Duodenal mucosa (tissue), 2 donors: ENCODE measurements around the gene FAM131C.

Source experiments
- H3K27ac ChIP-seq: one replicate; pipeline ENCODE4 v1.7.0; 2013; ENCODE audit warnings: low read depth, low read length
- H3K27me3 ChIP-seq, 2 donors: one replicate each; pipeline ENCODE4 v1.7.0; 2013; ENCODE audit warnings: low read length in 2 of 2, control low read depth in 1 of 2; ENCODE audit not compliant: insufficient read depth in 2 of 2, control insufficient read depth in 1 of 2
- H3K36me3 ChIP-seq, 2 donors: one replicate each; pipeline ENCODE4 v1.7.0; 2013; ENCODE audit warnings: low read length in 2 of 2, control low read depth in 1 of 2; ENCODE audit not compliant: insufficient read depth in 2 of 2, control insufficient read depth in 1 of 2
- H3K4me1 ChIP-seq, 2 donors: one replicate each; pipeline ENCODE4 v1.7.0; 2013; ENCODE audit warnings: low read length in 2 of 2, control low read depth in 1 of 2; ENCODE audit not compliant: insufficient read depth in 2 of 2, control insufficient read depth in 1 of 2
- H3K4me3 ChIP-seq, 2 donors: one replicate each; pipeline ENCODE4 v1.7.0; 2013; ENCODE audit warnings: low read length in 2 of 2, low read depth in 1 of 2
- H3K9ac ChIP-seq, 2 donors: one replicate each; pipeline ENCODE4 v1.7.0; 2013; ENCODE audit warnings: low read length in 2 of 2, low read depth in 1 of 2
- H3K9me3 ChIP-seq, 2 donors: one replicate each; pipeline ENCODE4 v1.7.0; 2013; ENCODE audit warnings: low read length in 2 of 2, control low read depth in 1 of 2; ENCODE audit not compliant: control insufficient read depth in 1 of 2

Gene FAM131C

GRCh38 chr1:16018308-16018707 is 55.1 kb downstream of the FAM131C start:
- Histone ChIP-seq H3K36me3 (no peaks in the 10 kb centered on the region), H3K4me1 (peaks cover 6 to 12% of the 10 kb centered on the region in 2 donors), H3K4me3 (no peak overlapping the region), H3K27ac (peak overlapping the region; percentile 66), H3K9me3 (no peaks in the 10 kb centered on the region), H3K9ac (peak overlapping the region in 1 of 2 donors; percentile 33), H3K27me3 (no peaks in the 10 kb centered on the region)

- H3K9me3 ChIP-seq: no peaks in the 10 kb centered on the region
- no peak within 1 kb of the TSS for H3K4me3 ChIP-seq
- peaks cover 9 to 12% of the 10 kb centered on the region in 2 donors for H3K4me1 ChIP-seq
- H3K9ac ChIP-seq: peak within 1 kb of the TSS in 1 of 2 donors; percentile 33
- no peaks in the 10 kb centered on the region for H3K36me3 ChIP-seq
- peak within 1 kb of the TSS; percentile 66 for H3K27ac ChIP-seq
- H3K27me3 ChIP-seq: no peaks in the 10 kb centered on the region
Observed at GRCh38 chr1:16017461-16018303, 55.8 kb downstream of the FAM131C start, which contains the start of gene HSPB7. HSPB7 (minus strand) TSS chr1:16018043; CDS start chr1:16017963, 80 bp downstream.

GRCh38 chr1:16017076-16017460 is 56.4 kb downstream of the FAM131C start:
- H3K36me3 ChIP-seq: no peaks in the 10 kb centered on the region
- peak overlapping the region; percentile 66 for H3K27ac ChIP-seq
- peaks cover 12 to 18% of the 10 kb centered on the region in 2 donors for H3K4me1 ChIP-seq
- H3K9ac ChIP-seq: no peak overlapping the region
- H3K4me3 ChIP-seq: no peak overlapping the region
- H3K9me3 ChIP-seq: no peaks in the 10 kb centered on the region
- H3K27me3 ChIP-seq: no peaks in the 10 kb centered on the region

- Histone ChIP-seq H3K4me3 (no peak overlapping the region), H3K9ac (no peak overlapping the region), H3K9me3 (no peaks in the 10 kb centered on the region), H3K27me3 (no peaks in the 10 kb centered on the region), H3K4me1 (peaks cover 12 to 18% of the 10 kb centered on the region in 2 donors), H3K27ac (peak overlapping the region; percentile 20), H3K36me3 (no peaks in the 10 kb centered on the region)
Observed at GRCh38 chr1:16015960-16016901, 57.2 kb downstream of the FAM131C start.

GRCh38 chr1:16015491-16015890 is 58.0 kb downstream of the FAM131C start:
- no peaks in the 10 kb centered on the region for H3K27me3 ChIP-seq
- peak overlapping the region; percentile 20 for H3K27ac ChIP-seq
- H3K4me1 ChIP-seq: peaks cover 12 to 18% of the 10 kb centered on the region in 2 donors
- no peaks in the 10 kb centered on the region for H3K36me3 ChIP-seq
- no peak overlapping the region for H3K4me3 ChIP-seq
- H3K9ac ChIP-seq: peak overlapping the region in 1 of 2 donors; percentile 43
- no peaks in the 10 kb centered on the region for H3K9me3 ChIP-seq

- Histone ChIP-seq H3K27ac (peak overlapping the region; percentile 50), H3K4me1 (peaks cover 12 to 18% of the 10 kb centered on the region in 2 donors), H3K9me3 (no peaks in the 10 kb centered on the region), H3K9ac (peak overlapping the region in 1 of 2 donors; percentile 43), H3K27me3 (no peaks in the 10 kb centered on the region), H3K4me3 (no peak overlapping the region), H3K36me3 (no peaks in the 10 kb centered on the region)
Observed at GRCh38 chr1:16014509-16015482, 58.7 kb downstream of the FAM131C start.

- Histone ChIP-seq H3K27ac (peak overlapping the region; percentile 44), H3K4me1 (peaks cover 12 to 18% of the 10 kb centered on the region in 2 donors), H3K4me3 (no peak overlapping the region), H3K9ac (peak overlapping the region in 1 of 2 donors; percentile 10), H3K9me3 (no peaks in the 10 kb centered on the region), H3K36me3 (no peaks in the 10 kb centered on the region), H3K27me3 (no peaks in the 10 kb centered on the region)
Observed at GRCh38 chr1:16013908-16014258, 59.6 kb downstream of the FAM131C start.

- no peaks in the 10 kb centered on the region for H3K9me3 ChIP-seq
- H3K4me3 ChIP-seq: peak overlapping the region in 1 of 2 donors; percentile 50
- peak overlapping the region in 1 of 2 donors; percentile 10 for H3K9ac ChIP-seq
- peaks cover 12 to 18% of the 10 kb centered on the region in 2 donors for H3K4me1 ChIP-seq
- no peaks in the 10 kb centered on the region for H3K27me3 ChIP-seq
- H3K36me3 ChIP-seq: no peaks in the 10 kb centered on the region
- H3K27ac ChIP-seq: peak overlapping the region; percentile 58
Observed at GRCh38 chr1:16013220-16013907, 60.1 kb downstream of the FAM131C start.
